NCI-H1092 treated with DMSO at 0.1 percent for 48 hours (cell line): ENCODE results near the gene CALN1.

Experiments used
- DNase-seq: peaks from one replicate; lab custom pipeline; 2025; lab: John Stamatoyannopoulos, UW

CALN1 gene

GRCh38 chr7:71785216-71785615, 626.9 kb downstream of the CALN1 start:
- no peak for DNase-seq

GRCh38 chr7:71784781-71785180, 627.4 kb downstream of the CALN1 start:
- no peak for DNase-seq

GRCh38 chr7:71784180-71784579, 628.0 kb downstream of the CALN1 start:
- no peak for DNase-seq

- DNase-seq: no peak
Measured at GRCh38 chr7:71783779-71784178, 628.4 kb downstream of the CALN1 start.

- DNase-seq: no peak
Measured at GRCh38 chr7:71782051-71782450, 630.1 kb downstream of the CALN1 start.

- DNase-seq: no peak
Measured at GRCh38 chr7:71780282-71780681, 631.9 kb downstream of the CALN1 start.

GRCh38 chr7:71777278-71777677, 634.9 kb downstream of the CALN1 start:
- DNase-seq: no peak

- DNase-seq: no peak
Measured at GRCh38 chr7:71776726-71777125, 635.4 kb downstream of the CALN1 start.

- no peak for DNase-seq
Measured at GRCh38 chr7:71775648-71776047, 636.5 kb downstream of the CALN1 start.

GRCh38 chr7:71772779-71773178, 639.4 kb downstream of the CALN1 start:
- no peak for DNase-seq

GRCh38 chr7:71770269-71770907, 641.8 kb downstream of the CALN1 start:
- DNase-seq: no peak

GRCh38 chr7:71769326-71769725, 642.8 kb downstream of the CALN1 start:
- no peak for DNase-seq

- DNase-seq: no peak
Measured at GRCh38 chr7:71768450-71768849, 643.7 kb downstream of the CALN1 start.

- no peak for DNase-seq
Measured at GRCh38 chr7:71766016-71766415, 646.1 kb downstream of the CALN1 start.

GRCh38 chr7:71761336-71761735, 650.8 kb downstream of the CALN1 start:
- no peak for DNase-seq

- no peak for DNase-seq
Measured at GRCh38 chr7:71754828-71755227, 657.3 kb downstream of the CALN1 start.

- DNase-seq: no peak
Measured at GRCh38 chr7:71753956-71754664, 658.0 kb downstream of the CALN1 start.

GRCh38 chr7:71753236-71753635, 658.9 kb downstream of the CALN1 start:
- DNase-seq: no peak

- peak; percentile 18 for DNase-seq
Measured at GRCh38 chr7:71752171-71752935, 659.8 kb downstream of the CALN1 start.

- DNase-seq: no peak
Measured at GRCh38 chr7:71750290-71750689, 661.8 kb downstream of the CALN1 start.

- no peak for DNase-seq
Measured at GRCh38 chr7:71746006-71746405, 666.1 kb downstream of the CALN1 start.

GRCh38 chr7:71740174-71740560, 672.0 kb downstream of the CALN1 start:
- DNase-seq: no peak

GRCh38 chr7:71739520-71740173, 672.5 kb downstream of the CALN1 start:
- no peak for DNase-seq
